C1 segment of cervical spinal cord (tissue), 14 donors: ENCODE measurements around the gene NOXO1.

Source experiments
- DNase-seq, 14 donors: peaks; one replicate each; lab custom pipeline; 2025; lab: John Stamatoyannopoulos, UW

The NOXO1 gene

GRCh38 chr16:2009791-2010510 lies 28.7 kb upstream of the NOXO1 start, which contains the start of gene ZNF598:
Gene ZNF598 (minus strand): TSS chr16:2009821.
- peak in 13 of 14 donors; percentile 32 to 88 (median 68) for DNase-seq

GRCh38 chr16:2009164-2009711 lies 28.0 kb upstream of the NOXO1 start:
- DNase-seq = peak in 1 of 14 donors; percentile 35

- no peak for DNase-seq
Measured at GRCh38 chr16:2008631-2009163, 27.4 kb upstream of the NOXO1 start.

- DNase-seq = no peak
Measured at GRCh38 chr16:2008009-2008526, 26.8 kb upstream of the NOXO1 start.

- DNase-seq = no peak
Measured at GRCh38 chr16:2007081-2007836, 26.0 kb upstream of the NOXO1 start.

- no peak for DNase-seq
Measured at GRCh38 chr16:2006317-2006716, 25.0 kb upstream of the NOXO1 start.

- DNase-seq = peak in 1 of 14 donors; percentile 63
Measured at GRCh38 chr16:2005646-2006045, 24.4 kb upstream of the NOXO1 start.

GRCh38 chr16:2004795-2005517 lies 23.7 kb upstream of the NOXO1 start:
- DNase-seq = no peak

GRCh38 chr16:2003827-2004641 lies 22.8 kb upstream of the NOXO1 start:
- peak in 10 of 14 donors; percentile 11 to 77 (median 50) for DNase-seq

- DNase-seq = no peak
Measured at GRCh38 chr16:2003231-2003826, 22.1 kb upstream of the NOXO1 start.

- DNase-seq = no peak
Measured at GRCh38 chr16:2002406-2003230, 21.3 kb upstream of the NOXO1 start.

- no peak for DNase-seq
Measured at GRCh38 chr16:2001456-2002355, 20.4 kb upstream of the NOXO1 start.

GRCh38 chr16:2001035-2001434 lies 19.8 kb upstream of the NOXO1 start:
- no peak for DNase-seq

GRCh38 chr16:1999866-2000514 lies 18.7 kb upstream of the NOXO1 start:
- DNase-seq = no peak

- DNase-seq = no peak
Measured at GRCh38 chr16:1998852-1999801, 17.9 kb upstream of the NOXO1 start.

- DNase-seq = peak in 1 of 14 donors; percentile 47
Measured at GRCh38 chr16:1998360-1998835, 17.1 kb upstream of the NOXO1 start.
